HCT116 (cell line): ENCODE results near the gene SLC25A21. TPM values are rescaled to one million over a fixed set of nuclear protein-coding genes. Genes with fewer than 3 reads are reported as not detected.
A peak's percentile ranks its signal among the peaks of the same experiment; 100 is the strongest.

Source experiments
- ATAC-seq: fragments of 200-7000 bp; cut with Tn5 transposase; 2 replicates; pipeline ENCODE4 v1.9.1; 2020; ENCODE audit warnings: mild to moderate bottlenecking, moderate library complexity
- BruUV-seq: library from RNA; stranded (reverse); fragments of 400-500 nt; replicated peaks from 2 replicates; lab custom pipeline; 2021; lab: Mats Ljungman, UMichigan
- CTCF ChIA-PET: fragments of 300-600 bp; sonication (Branson Sonifier 250); formaldehyde crosslinking; loops from one replicate; lab custom pipeline; 2021; ENCODE audit warnings: antibody characterized with exemption; lab: Charles Lee
- POLR2A ChIA-PET: fragments of 300-600, 350-600 bp; sonication (Branson Sonifier 250); formaldehyde crosslinking; loops from one replicate; lab custom pipeline; 2021; ENCODE audit warnings: antibody characterized with exemption; lab: Charles Lee
- RAD21 ChIA-PET, 2 experiments: fragments of 300-600 bp; sonication (Branson Sonifier 250); formaldehyde crosslinking; loops; one replicate each; lab custom pipeline; 2023; ENCODE audit warnings: low total read pairs in 2 of 2; ENCODE audit not compliant: uncharacterized antibody in 2 of 2, unreplicated experiment in 2 of 2, low non-redundant PET in 1 of 2; lab: Charles Lee
- DNase-seq: peaks from one replicate; pipeline ENCODE4 v3.0.0-alpha.2; 2010; ENCODE audit warnings: low read depth, low spot score
- H2AFZ ChIP-seq: fragments of 200-600 bp; shearing (Covaris generic), sonication (generic); 2 replicates; pipeline ENCODE4 v1.6.1; 2017; ENCODE audit warnings: low read depth, mixed run types, mixed read lengths, antibody characterized with exemption, low read length; ENCODE audit not compliant: poor library complexity, severe bottlenecking
- H3K27ac ChIP-seq: 2 replicates; pipeline ENCODE4 v1.5.1; 2012; ENCODE audit warnings: low read depth, low read length
- H3K27me3 ChIP-seq: fragments of 200-600 bp; sonication (generic); 2 replicates; pipeline ENCODE4 v1.6.1; 2016; ENCODE audit warnings: mixed run types, low read length, mixed read lengths; ENCODE audit not compliant: insufficient read depth
- H3K36me3 ChIP-seq, 2 experiments: fragments of 200-500 bp in 1 of 2; fragments of 200-600 bp in 1 of 2; sonication (Bioruptor generic) in 1 of 2; sonication (generic) in 1 of 2; 2 replicates each; pipeline versions ENCODE4 v1.5.1 to v1.6.1; 2014 to 2016; ENCODE audit warnings: low read length in 2 of 2, inconsistent platforms in 1 of 2, mixed read lengths in 1 of 2, mixed run types in 1 of 2; ENCODE audit not compliant: insufficient read depth in 2 of 2, control insufficient read depth in 1 of 2
- H3K4me1 ChIP-seq, 2 experiments: fragments of 200-600 bp in 1 of 2; sonication (generic) in 1 of 2; 2 replicates each; pipeline versions ENCODE4 v1.5.1 to v1.6.1; 2012 to 2017; ENCODE audit warnings: low read length in 2 of 2, inconsistent platforms in 1 of 2, mild to moderate bottlenecking in 1 of 2, mixed read lengths in 1 of 2, mixed run types in 1 of 2, moderate library complexity in 1 of 2; ENCODE audit not compliant: insufficient read depth in 2 of 2, control insufficient read depth in 1 of 2
- H3K4me2 ChIP-seq: fragments of 200-600 bp; sonication (generic); 2 replicates; pipeline ENCODE4 v1.6.1; 2017; ENCODE audit warnings: mixed run types, low read length, mixed read lengths
- H3K4me3 ChIP-seq, 2 experiments: fragments of 200-600 bp in 1 of 2; sonication (generic) in 1 of 2; replicated peaks in 1 of 2; 2 replicates each; pipeline ENCODE4 v1.5.1; 2011 to 2016; ENCODE audit warnings: low read length in 2 of 2, control low read depth in 1 of 2, low read depth in 1 of 2, mild to moderate bottlenecking in 1 of 2, mixed read lengths in 1 of 2, mixed run types in 1 of 2
- H3K79me2 ChIP-seq: fragments of 200-600 bp; sonication (generic); 2 replicates; pipeline ENCODE4 v1.6.1; 2017; ENCODE audit warnings: mild to moderate bottlenecking, mixed run types, low read length, moderate library complexity, mixed read lengths; ENCODE audit not compliant: insufficient read depth
- H3K9ac ChIP-seq: fragments of 200-600 bp; sonication (generic); 2 replicates; pipeline ENCODE4 v1.6.1; 2016; ENCODE audit warnings: low read length, mixed read lengths
- H3K9me2 ChIP-seq: fragments of 200-600 bp; sonication (generic), shearing (Covaris generic); 2 replicates; pipeline ENCODE4 v1.6.1; 2017; ENCODE audit warnings: mixed run types, mild to moderate bottlenecking, moderate library complexity; ENCODE audit not compliant: insufficient read depth
- H3K9me3 ChIP-seq, 2 experiments: fragments of 200-500 bp in 1 of 2; fragments of 200-600 bp in 1 of 2; sonication (Bioruptor generic) in 1 of 2; sonication (generic) in 1 of 2; 2 replicates each; pipeline ENCODE4 v1.6.1; 2014 to 2017; ENCODE audit warnings: low read length in 2 of 2, mixed read lengths in 2 of 2, inconsistent platforms in 1 of 2, low read depth in 1 of 2, mild to moderate bottlenecking in 1 of 2, mixed run types in 1 of 2, moderate library complexity in 1 of 2; ENCODE audit not compliant: control insufficient read depth in 1 of 2, insufficient read depth in 1 of 2
- H4K20me1 ChIP-seq: fragments of 200-600 bp; sonication (generic), shearing (Covaris generic); 2 replicates; pipeline ENCODE4 v1.6.1; 2017; ENCODE audit warnings: mixed run types, mild to moderate bottlenecking, moderate library complexity; ENCODE audit not compliant: insufficient read depth
- CBX3 ChIP-seq: IDR thresholded peaks from 2 replicates; pipeline ENCODE4 v1.6.1; 2012; ENCODE audit warnings: low read depth
- CEBPB ChIP-seq: IDR thresholded peaks from 2 replicates; pipeline ENCODE4 v1.6.1; 2012; ENCODE audit warnings: low read depth
- CTCF ChIP-seq, 3 experiments: fragments of 200-600 bp in 1 of 3; sonication (generic) in 1 of 3; IDR thresholded peaks in 2 of 3; conservative IDR thresholded peaks in 1 of 3; 2 replicates each; pipeline ENCODE4 v1.5.1; 2012 to 2017; ENCODE audit warnings: low read depth in 2 of 3, low read length in 2 of 3, antibody characterized with exemption in 1 of 3, borderline replicate concordance in 1 of 3, control low read depth in 1 of 3, mild to moderate bottlenecking in 1 of 3, mixed read lengths in 1 of 3, mixed run types in 1 of 3, moderate library complexity in 1 of 3; ENCODE audit not compliant: insufficient read depth in 1 of 3
- ELF1 ChIP-seq: IDR thresholded peaks from 2 replicates; pipeline ENCODE4 v1.6.1; 2012; ENCODE audit warnings: low read depth, borderline replicate concordance
- EZH2phosphoT487 ChIP-seq: fragments of 200-600 bp; IDR thresholded peaks from 2 replicates; pipeline ENCODE4 v1.6.1; 2018; ENCODE audit warnings: antibody characterized with exemption, borderline replicate concordance
- MAX ChIP-seq: IDR thresholded peaks from 2 replicates; pipeline ENCODE4 v1.6.1; 2012
- POLR2AphosphoS5 ChIP-seq: IDR thresholded peaks from 2 replicates; pipeline ENCODE4 v1.6.1; 2011; ENCODE audit warnings: mild to moderate bottlenecking, low read depth, low read length, moderate library complexity
- RAD21 ChIP-seq: IDR thresholded peaks from 2 replicates; pipeline ENCODE4 v1.6.1; 2012; ENCODE audit warnings: low read depth, mild to moderate bottlenecking
- ZBTB33 ChIP-seq: IDR thresholded peaks from 2 replicates; pipeline ENCODE4 v1.6.1; 2011; ENCODE audit warnings: mild to moderate bottlenecking, low read length, moderate library complexity; ENCODE audit not compliant: insufficient replicate concordance; ENCODE audit errors: extremely low read depth
- intact Hi-C: fragments of 100-400 bp; cut with micrococcal nuclease; formaldehyde crosslinking; loops from 2 replicates; pipeline ENCODE4 v1.10.0; 2022
- total RNA-seq: library from RNA; stranded (reverse); gene quantifications from one replicate; pipeline ENCODE4 v1.2.1, GENCODE V29; 2021; ENCODE audit not compliant: unreplicated experiment

The SLC25A21 gene
- total RNA-seq, 1 experiment from 2014 or later = 3.5 TPM

- TF ChIP-seq CTCF (IDR thresholded peaks at IDR 0.05 in 2 of 3, conservative IDR thresholded peaks at IDR 0.05 in 1 of 3; ENCODE audit: borderline replicate concordance in 1 of 3, insufficient read depth in 1 of 3, low read depth in 2 of 3, low read length in 2 of 3) (no peak), RAD21 (no peak), EZH2phosphoT487 (no peak)
Measured at GRCh38 chr14:37051680-37052079, 120.7 kb downstream of the SLC25A21 start (continued).

GRCh38 chr14:37051153-37051552, 121.3 kb downstream of the SLC25A21 start:
- H3K4me2 ChIP-seq = no peak overlapping the region
- no peaks in the 10 kb centered on the region for H3K79me2 ChIP-seq
- intact Hi-C loops = no loop called here
- no peaks in the 10 kb centered on the region for H3K9me2 ChIP-seq
- no TSS peak for BruUV-seq
- H3K9ac ChIP-seq = no peak overlapping the region
- H3K4me3 ChIP-seq = no peak overlapping the region
- no peak for TF ChIP-seq POLR2AphosphoS5
- no peaks in the 10 kb centered on the region for H3K27me3 ChIP-seq
- ATAC-seq (no peak), DNase-seq (no peak)
- no peak overlapping the region for H2AFZ ChIP-seq
- RAD21 ChIA-PET = no interaction called here
- POLR2A ChIA-PET = no interaction called here
- H4K20me1 ChIP-seq = no peaks in the 10 kb centered on the region
- CTCF ChIA-PET = no interaction called here
- H3K27ac ChIP-seq = no peak overlapping the region
- no peaks in the 10 kb centered on the region for H3K9me3 ChIP-seq
- H3K4me1 ChIP-seq = peaks cover 0 to 12% of the 10 kb centered on the region in 2 experiments; a peak in 2 of 4 replicates
- H3K36me3 ChIP-seq = no peaks in the 10 kb centered on the region

GRCh38 chr14:37048666-37049071, 123.7 kb downstream of the SLC25A21 start:
- Histone ChIP-seq H3K4me2 (peak overlapping the region; percentile 35), H3K9me2 (no peaks in the 10 kb centered on the region), H3K4me1 (peaks cover 0 to 12% of the 10 kb centered on the region in 2 experiments; a peak in 2 of 4 replicates), H3K27ac (no peak overlapping the region), H2AFZ (no peak overlapping the region), H3K9ac (no peak overlapping the region), H3K4me3 (no peak overlapping the region), H3K36me3 (no peaks in the 10 kb centered on the region), H4K20me1 (no peaks in the 10 kb centered on the region), H3K79me2 (no peaks in the 10 kb centered on the region), H3K9me3 (no peaks in the 10 kb centered on the region), H3K27me3 (no peaks in the 10 kb centered on the region)
- CTCF ChIA-PET = no interaction called here
- intact Hi-C loops = no loop called here
- POLR2A ChIA-PET = no interaction called here
- no peak for ATAC-seq
- TF ChIP-seq EZH2phosphoT487 = no peak
- TF ChIP-seq RAD21 = no peak
- no peak for TF ChIP-seq ELF1
- TF ChIP-seq CEBPB = no peak
- TF ChIP-seq ZBTB33 = no peak
- TF ChIP-seq CBX3 = no peak
- no peak for TF ChIP-seq MAX
- DNase-seq = no peak
- no TSS peak for BruUV-seq
- RAD21 ChIA-PET = no interaction called here
